HCT116 (cell line): ENCODE measurements around the gene ACLY. TPM values are rescaled to one million over a fixed set of nuclear protein-coding genes. Genes with fewer than 3 reads are reported as not detected.

Experiments
- ATAC-seq: fragments of 200-7000 bp; cut with Tn5 transposase; 2 replicates; pipeline ENCODE4 v1.9.1; 2020; ENCODE audit warnings: mild to moderate bottlenecking, moderate library complexity
- BruUV-seq: library from RNA; stranded (reverse); fragments of 400-500 nt; replicated peaks from 2 replicates; lab custom pipeline; 2021; lab: Mats Ljungman, UMichigan
- CTCF ChIA-PET: fragments of 300-600 bp; sonication (Branson Sonifier 250); formaldehyde crosslinking; loops from one replicate; lab custom pipeline; 2021; ENCODE audit warnings: antibody characterized with exemption; lab: Charles Lee
- POLR2A ChIA-PET: fragments of 300-600, 350-600 bp; sonication (Branson Sonifier 250); formaldehyde crosslinking; loops from one replicate; lab custom pipeline; 2021; ENCODE audit warnings: antibody characterized with exemption; lab: Charles Lee
- RAD21 ChIA-PET, 2 experiments: fragments of 300-600 bp; sonication (Branson Sonifier 250); formaldehyde crosslinking; loops; one replicate each; lab custom pipeline; 2023; ENCODE audit warnings: low total read pairs in 2 of 2; ENCODE audit not compliant: uncharacterized antibody in 2 of 2, unreplicated experiment in 2 of 2, low non-redundant PET in 1 of 2; lab: Charles Lee
- DNase-seq: peaks from one replicate; pipeline ENCODE4 v3.0.0-alpha.2; 2010; ENCODE audit warnings: low read depth, low spot score
- H2AFZ ChIP-seq: fragments of 200-600 bp; shearing (Covaris generic), sonication (generic); 2 replicates; pipeline ENCODE4 v1.6.1; 2017; ENCODE audit warnings: low read depth, mixed run types, mixed read lengths, antibody characterized with exemption, low read length; ENCODE audit not compliant: poor library complexity, severe bottlenecking
- H3K27ac ChIP-seq: 2 replicates; pipeline ENCODE4 v1.5.1; 2012; ENCODE audit warnings: low read depth, low read length
- H3K27me3 ChIP-seq: fragments of 200-600 bp; sonication (generic); 2 replicates; pipeline ENCODE4 v1.6.1; 2016; ENCODE audit warnings: mixed run types, low read length, mixed read lengths; ENCODE audit not compliant: insufficient read depth
- H3K36me3 ChIP-seq, 2 experiments: fragments of 200-500 bp in 1 of 2; fragments of 200-600 bp in 1 of 2; sonication (Bioruptor generic) in 1 of 2; sonication (generic) in 1 of 2; 2 replicates each; pipeline versions ENCODE4 v1.5.1 to v1.6.1; 2014 to 2016; ENCODE audit warnings: low read length in 2 of 2, inconsistent platforms in 1 of 2, mixed read lengths in 1 of 2, mixed run types in 1 of 2; ENCODE audit not compliant: insufficient read depth in 2 of 2, control insufficient read depth in 1 of 2
- H3K4me1 ChIP-seq, 2 experiments: fragments of 200-600 bp in 1 of 2; sonication (generic) in 1 of 2; 2 replicates each; pipeline versions ENCODE4 v1.5.1 to v1.6.1; 2012 to 2017; ENCODE audit warnings: low read length in 2 of 2, inconsistent platforms in 1 of 2, mild to moderate bottlenecking in 1 of 2, mixed read lengths in 1 of 2, mixed run types in 1 of 2, moderate library complexity in 1 of 2; ENCODE audit not compliant: insufficient read depth in 2 of 2, control insufficient read depth in 1 of 2
- H3K4me2 ChIP-seq: fragments of 200-600 bp; sonication (generic); 2 replicates; pipeline ENCODE4 v1.6.1; 2017; ENCODE audit warnings: mixed run types, low read length, mixed read lengths
- H3K4me3 ChIP-seq, 2 experiments: fragments of 200-600 bp in 1 of 2; sonication (generic) in 1 of 2; replicated peaks in 1 of 2; 2 replicates each; pipeline ENCODE4 v1.5.1; 2011 to 2016; ENCODE audit warnings: low read length in 2 of 2, control low read depth in 1 of 2, low read depth in 1 of 2, mild to moderate bottlenecking in 1 of 2, mixed read lengths in 1 of 2, mixed run types in 1 of 2
- H3K79me2 ChIP-seq: fragments of 200-600 bp; sonication (generic); 2 replicates; pipeline ENCODE4 v1.6.1; 2017; ENCODE audit warnings: mild to moderate bottlenecking, mixed run types, low read length, moderate library complexity, mixed read lengths; ENCODE audit not compliant: insufficient read depth
- H3K9ac ChIP-seq: fragments of 200-600 bp; sonication (generic); 2 replicates; pipeline ENCODE4 v1.6.1; 2016; ENCODE audit warnings: low read length, mixed read lengths
- H3K9me2 ChIP-seq: fragments of 200-600 bp; sonication (generic), shearing (Covaris generic); 2 replicates; pipeline ENCODE4 v1.6.1; 2017; ENCODE audit warnings: mixed run types, mild to moderate bottlenecking, moderate library complexity; ENCODE audit not compliant: insufficient read depth
- H3K9me3 ChIP-seq, 2 experiments: fragments of 200-500 bp in 1 of 2; fragments of 200-600 bp in 1 of 2; sonication (Bioruptor generic) in 1 of 2; sonication (generic) in 1 of 2; 2 replicates each; pipeline ENCODE4 v1.6.1; 2014 to 2017; ENCODE audit warnings: low read length in 2 of 2, mixed read lengths in 2 of 2, inconsistent platforms in 1 of 2, low read depth in 1 of 2, mild to moderate bottlenecking in 1 of 2, mixed run types in 1 of 2, moderate library complexity in 1 of 2; ENCODE audit not compliant: control insufficient read depth in 1 of 2, insufficient read depth in 1 of 2
- H4K20me1 ChIP-seq: fragments of 200-600 bp; sonication (generic), shearing (Covaris generic); 2 replicates; pipeline ENCODE4 v1.6.1; 2017; ENCODE audit warnings: mixed run types, mild to moderate bottlenecking, moderate library complexity; ENCODE audit not compliant: insufficient read depth
- CEBPB ChIP-seq: IDR thresholded peaks from 2 replicates; pipeline ENCODE4 v1.6.1; 2012; ENCODE audit warnings: low read depth
- EZH2 ChIP-seq: fragments of 200-600 bp; sonication (generic); IDR thresholded peaks from 2 replicates; pipeline ENCODE4 v1.6.1; 2017; ENCODE audit warnings: antibody characterized with exemption, mixed run types
- EZH2phosphoT487 ChIP-seq: fragments of 200-600 bp; IDR thresholded peaks from 2 replicates; pipeline ENCODE4 v1.6.1; 2018; ENCODE audit warnings: antibody characterized with exemption, borderline replicate concordance
- FOSL1 ChIP-seq: IDR thresholded peaks from 2 replicates; pipeline ENCODE4 v1.6.1; 2012; ENCODE audit warnings: low read depth
- POLR2A ChIP-seq: IDR thresholded peaks from 2 replicates; pipeline ENCODE4 v1.7.0; 2011; ENCODE audit warnings: borderline replicate concordance; ENCODE audit not compliant: insufficient read depth, insufficient read length; ENCODE audit errors: extremely low read depth
- POLR2AphosphoS5 ChIP-seq: IDR thresholded peaks from 2 replicates; pipeline ENCODE4 v1.6.1; 2011; ENCODE audit warnings: mild to moderate bottlenecking, low read depth, low read length, moderate library complexity
- SRF ChIP-seq: IDR thresholded peaks from 2 replicates; pipeline ENCODE4 v1.6.1; 2012; ENCODE audit warnings: low read depth
- ZFX ChIP-seq: fragments of 450-650 bp; IDR thresholded peaks from 2 replicates; pipeline ENCODE4 v1.6.1; 2017
- intact Hi-C: fragments of 100-400 bp; cut with micrococcal nuclease; formaldehyde crosslinking; loops from 2 replicates; pipeline ENCODE4 v1.10.0; 2022
- total RNA-seq: library from RNA; stranded (reverse); gene quantifications from one replicate; pipeline ENCODE4 v1.2.1, GENCODE V29; 2021; ENCODE audit not compliant: unreplicated experiment

The ACLY gene
- total RNA-seq, 1 experiment from 2014 or later = 222 TPM

- POLR2A ChIA-PET = no interaction called here
- RAD21 ChIA-PET = no interaction called here
- Histone ChIP-seq H3K36me3 (peaks cover 54 to 62% of the 10 kb centered on the region in 2 experiments), H2AFZ (no peak overlapping the region), H3K4me2 (no peak overlapping the region), H3K4me1 (no peaks in the 10 kb centered on the region; a peak in 1 of 4 replicates), H3K9me2 (no peaks in the 10 kb centered on the region), H3K9ac (no peak overlapping the region), H4K20me1 (no peaks in the 10 kb centered on the region), H3K79me2 (0 out of 2 replicates have a peak, but pooled peaks cover 2% of the 10 kb centered on the region), H3K27me3 (no peaks in the 10 kb centered on the region), H3K4me3 (no peak overlapping the region), H3K27ac (no peak overlapping the region), H3K9me3 (no peaks in the 10 kb centered on the region)
- no peak for TF ChIP-seq SRF
- TF ChIP-seq EZH2phosphoT487 = no peak
- TF ChIP-seq POLR2AphosphoS5 = no peak
- no peak for TF ChIP-seq FOSL1
- BruUV-seq = no TSS peak
- ATAC-seq = no peak
- CTCF ChIA-PET = no interaction called here
- no peak for DNase-seq
- intact Hi-C loops = no loop called here
Observed at GRCh38 chr17:41892021-41892376, 26.8 kb downstream of the ACLY start.

- TF ChIP-seq CEBPB = no peak
- no peak for TF ChIP-seq EZH2
- no peak for TF ChIP-seq ZFX
- TF ChIP-seq POLR2A = no peak
- TF ChIP-seq, all 23 proteins: peak for 0
- Histone ChIP-seq H4K20me1 (no peaks in the 10 kb centered on the region), H3K36me3 (peaks cover 53 to 63% of the 10 kb centered on the region in 2 experiments), H3K27me3 (no peaks in the 10 kb centered on the region), H3K9me2 (no peaks in the 10 kb centered on the region), H3K9me3 (no peaks in the 10 kb centered on the region), H2AFZ (no peak overlapping the region), H3K4me1 (no peaks in the 10 kb centered on the region; a peak in 1 of 4 replicates), H3K4me3 (no peak overlapping the region), H3K9ac (no peak overlapping the region), H3K4me2 (no peak overlapping the region), H3K27ac (no peak overlapping the region), H3K79me2 (0 out of 2 replicates have a peak, but pooled peaks cover 2% of the 10 kb centered on the region)
- intact Hi-C loops = no loop called here
- ChIA-PET POLR2A (no interaction called here), RAD21 (no interaction called here), CTCF (no interaction called here)
- BruUV-seq = no TSS peak
- DNase-seq = no peak
- ATAC-seq = no peak
Observed at GRCh38 chr17:41891135-41892020, 27.4 kb downstream of the ACLY start.
